Keratinocyte (primary cell): ENCODE measurements around the gene PRAF2. TPM values are rescaled to one million over a fixed set of nuclear protein-coding genes. Genes with fewer than 3 reads are reported as not detected.

Experiments
- DNase-seq: peaks from one replicate; pipeline ENCODE4 v3.0.0-alpha.2; 2011; ENCODE audit warnings: low read depth, missing footprints, low spot score
- FAIRE-seq: peaks from 2 replicates; lab custom pipeline; 2011; peaks lifted over from hg19 to GRCh38; lab: Jason Lieb, UNC
- H2AFZ ChIP-seq: 2 replicates; pipeline ENCODE4 v1.6.0; 2012; ENCODE audit warnings: low read length, control low read depth, inconsistent platforms; ENCODE audit not compliant: control insufficient read depth
- H3K27ac ChIP-seq: 2 replicates; pipeline ENCODE4 v1.5.1; 2011; ENCODE audit warnings: low read length; ENCODE audit not compliant: control insufficient read depth, insufficient read depth
- H3K27me3 ChIP-seq: 3 replicates; pipeline ENCODE4 v1.6.0; 2011; ENCODE audit warnings: low read length; ENCODE audit not compliant: control insufficient read depth, insufficient read depth; ENCODE audit errors: extremely low read depth
- H3K36me3 ChIP-seq, 2 experiments: 2 replicates in 1 of 2; 3 replicates in 1 of 2; pipeline ENCODE4 v1.5.1; 2011; ENCODE audit warnings: low read length in 2 of 2, mild to moderate bottlenecking in 1 of 2; ENCODE audit not compliant: control insufficient read depth in 2 of 2, insufficient read depth in 2 of 2; ENCODE audit errors: extremely low read depth in 1 of 2
- H3K4me1 ChIP-seq: 3 replicates; pipeline ENCODE4 v1.5.1; 2011; ENCODE audit warnings: low read length; ENCODE audit not compliant: control insufficient read depth, insufficient read depth; ENCODE audit errors: extremely low read depth
- H3K4me2 ChIP-seq: 3 replicates; pipeline ENCODE4 v1.6.0; 2011; ENCODE audit warnings: low read depth, low read length; ENCODE audit not compliant: control insufficient read depth, insufficient read depth; ENCODE audit errors: extremely low read depth
- H3K4me3 ChIP-seq, 3 experiments: fragments of 200-600 bp in 1 of 3; sonication (generic) in 1 of 3; 2 replicates in 2 of 3; 3 replicates in 1 of 3; pipeline ENCODE4 v1.5.1; 2011 to 2016; ENCODE audit warnings: low read length in 3 of 3, mild to moderate bottlenecking in 3 of 3, control low read depth in 2 of 3, inconsistent platforms in 1 of 3, low read depth in 1 of 3, mixed read lengths in 1 of 3, mixed run types in 1 of 3, moderate library complexity in 1 of 3; ENCODE audit not compliant: control insufficient read depth in 2 of 3, insufficient read depth in 2 of 3; ENCODE audit errors: extremely low read depth in 1 of 3
- H3K79me2 ChIP-seq: 2 replicates; pipeline ENCODE4 v1.6.0; 2012; ENCODE audit warnings: low read length; ENCODE audit not compliant: control insufficient read depth, insufficient read depth
- H3K9ac ChIP-seq: 3 replicates; pipeline ENCODE4 v1.6.0; 2011; ENCODE audit warnings: low read length; ENCODE audit not compliant: control insufficient read depth, insufficient read depth; ENCODE audit errors: extremely low read depth
- H3K9me1 ChIP-seq: 3 replicates; pipeline ENCODE4 v1.6.0; 2011; ENCODE audit warnings: low read length; ENCODE audit not compliant: control insufficient read depth, insufficient read depth; ENCODE audit errors: extremely low read depth
- H3K9me3 ChIP-seq: 2 replicates; pipeline ENCODE4 v1.5.1; 2012; ENCODE audit warnings: low read depth, low read length; ENCODE audit not compliant: control insufficient read depth
- H4K20me1 ChIP-seq: 3 replicates; pipeline ENCODE4 v1.6.0; 2011; ENCODE audit warnings: low read length; ENCODE audit not compliant: control insufficient read depth, insufficient read depth; ENCODE audit errors: extremely low read depth
- CTCF ChIP-seq, 3 experiments: IDR thresholded peaks in 1 of 3; conservative IDR thresholded peaks in 1 of 3; optimal IDR thresholded peaks in 1 of 3; 2 replicates in 2 of 3; 3 replicates in 1 of 3; pipeline versions ENCODE3 to v1.5.1; 2011; ENCODE audit warnings: low read length in 3 of 3, mild to moderate bottlenecking in 3 of 3, moderate library complexity in 2 of 3, control low read depth in 1 of 3, inconsistent platforms in 1 of 3; ENCODE audit not compliant: insufficient read depth in 2 of 3; ENCODE audit errors: extremely low read depth in 1 of 3
- EZH2 ChIP-seq: IDR thresholded peaks from one replicate; pipeline ENCODE4 v1.6.1; 2012; ENCODE audit warnings: inconsistent platforms, mild to moderate bottlenecking, low read length, moderate library complexity
- dilution Hi-C: fragments of 300-500 bp; cut with MboI; formaldehyde crosslinking; loops from one replicate; pipeline ENCODE4 v1.7.0; 2020; ENCODE audit warnings: low sequenced_read_pairs; ENCODE audit not compliant: extremely low pct_ligation_motif_present
- polyA plus RNA-seq, 5 experiments: library from polyadenylated mRNA; depleted of rRNA in 3 of 5; stranded (reverse) in 3 of 5; stranded (forward) in 1 of 5; unstranded in 1 of 5; fragments of >200 nt; gene quantifications; 1 replicate in 1 of 5; 2 replicates in 3 of 5; 3 replicates in 1 of 5; pipeline versions ENCODE4 v1.2.1 to v1.2.3, GENCODE V29; 2011 to 2012; ENCODE audit warnings: missing spikeins in 2 of 5, low read depth in 1 of 5, low replicate concordance in 1 of 5

The PRAF2 gene
- polyA plus RNA-seq, 1 donor (not counting 4 experiments of a cell fraction or from before 2014, with no cell fraction given), result 6.9 TPM

GRCh38 chrX:49120091-49120490 is 46.3 kb upstream of the PRAF2 start:
- dilution Hi-C loops, result no loop called here
- no peak for FAIRE-seq

GRCh38 chrX:49117581-49117980 is 43.8 kb upstream of the PRAF2 start:
- H3K9ac ChIP-seq, result no peak overlapping the region
- DNase-seq, result no peak
- dilution Hi-C loops, result no loop called here
- peaks cover 7% of the 10 kb centered on the region for H3K79me2 ChIP-seq
- no peak for FAIRE-seq
- no peaks in the 10 kb centered on the region for H3K4me1 ChIP-seq
- H4K20me1 ChIP-seq, result no peaks in the 10 kb centered on the region
- H3K9me1 ChIP-seq, result no peaks in the 10 kb centered on the region
- no peaks in the 10 kb centered on the region for H3K27me3 ChIP-seq
- H3K27ac ChIP-seq, result no peak overlapping the region
- TF ChIP-seq EZH2 (no peak), CTCF (optimal IDR thresholded peaks at IDR 0.05 in 1 of 3, IDR thresholded peaks at IDR 0.05 in 1 of 3, conservative IDR thresholded peaks at IDR 0.05 in 1 of 3; ENCODE audit: extremely low read depth in 1 of 3, insufficient read depth in 2 of 3, low read length in 3 of 3) (no peak)
- H3K36me3 ChIP-seq, result peaks cover 7% of the 10 kb centered on the region in 2 experiments
- no peak overlapping the region for H3K4me2 ChIP-seq
- H3K9me3 ChIP-seq, result no peaks in the 10 kb centered on the region
- no peak overlapping the region for H3K4me3 ChIP-seq
- no peak overlapping the region for H2AFZ ChIP-seq

More at GRCh38 chrX:49120091-49120490, 46.3 kb upstream of the PRAF2 start:
- no peak for TF ChIP-seq EZH2
- peaks cover 16% of the 10 kb centered on the region for H3K79me2 ChIP-seq
- no peak overlapping the region for H3K4me3 ChIP-seq
- H3K9me1 ChIP-seq, result no peaks in the 10 kb centered on the region
- no peak overlapping the region for H2AFZ ChIP-seq
- no peak overlapping the region for H3K9ac ChIP-seq
- DNase-seq, result no peak
- H3K27me3 ChIP-seq, result no peaks in the 10 kb centered on the region
- H3K9me3 ChIP-seq, result no peaks in the 10 kb centered on the region
- H3K4me2 ChIP-seq, result no peak overlapping the region
- H3K4me1 ChIP-seq, result no peaks in the 10 kb centered on the region
- no peak overlapping the region for H3K27ac ChIP-seq
- no peaks in the 10 kb centered on the region for H4K20me1 ChIP-seq
- peaks cover 7% of the 10 kb centered on the region in 2 experiments for H3K36me3 ChIP-seq

- Histone ChIP-seq H3K4me2 (no peak overlapping the region), H3K4me1 (no peaks in the 10 kb centered on the region), H3K79me2 (peaks cover under 1% of the 10 kb centered on the region), H3K9me1 (no peaks in the 10 kb centered on the region), H3K27me3 (no peaks in the 10 kb centered on the region), H3K9me3 (no peaks in the 10 kb centered on the region), H2AFZ (no peak overlapping the region), H3K36me3 (peaks cover 4 to 7% of the 10 kb centered on the region in 2 experiments), H3K4me3 (no peak overlapping the region), H3K9ac (no peak overlapping the region), H3K27ac (no peak overlapping the region), H4K20me1 (no peaks in the 10 kb centered on the region)
- TF ChIP-seq CTCF (optimal IDR thresholded peaks at IDR 0.05 in 1 of 3, IDR thresholded peaks at IDR 0.05 in 1 of 3, conservative IDR thresholded peaks at IDR 0.05 in 1 of 3; ENCODE audit: extremely low read depth in 1 of 3, insufficient read depth in 2 of 3, low read length in 3 of 3), result no peak
- no peak for TF ChIP-seq EZH2
- dilution Hi-C loops, result no loop called here
- FAIRE-seq (no peak), DNase-seq (no peak)
Measured at GRCh38 chrX:49116716-49117115, 42.9 kb upstream of the PRAF2 start.
